GM12892 (cell line): ENCODE data around the gene ECT2L.

Source experiments
- POLR2A ChIP-seq: IDR thresholded peaks from 2 replicates; pipeline ENCODE4 v1.6.1; 2011; ENCODE audit warnings: low read depth, low read length, control low read depth
- POLR2AphosphoS5 ChIP-seq: IDR thresholded peaks from 2 replicates; pipeline ENCODE4 v1.6.1; 2011; ENCODE audit warnings: low read depth, low read length, control low read depth

DNA sequence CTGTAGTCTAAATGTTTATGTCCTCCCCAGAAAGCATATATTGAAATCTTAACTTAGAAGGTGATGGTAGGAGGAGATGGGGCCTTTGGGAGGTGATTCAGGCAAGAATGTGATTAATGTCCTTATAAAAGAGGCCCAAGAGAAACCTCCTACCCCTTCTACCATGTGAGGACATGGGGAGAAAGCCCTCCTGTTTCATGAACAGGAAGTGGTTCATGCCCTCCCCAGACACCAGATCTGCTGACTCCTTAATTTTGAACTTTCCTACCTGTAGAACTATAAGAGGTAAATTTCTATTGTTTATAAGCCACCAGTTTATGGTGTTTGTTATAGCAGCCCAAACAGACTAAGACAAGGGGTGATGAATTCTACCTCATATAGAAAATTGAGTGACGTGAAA, 8.7 kb upstream of the ECT2L start:
- no peak for TF ChIP-seq POLR2AphosphoS5
- no peak for TF ChIP-seq POLR2A
